GM10847 (cell line): ENCODE data around the gene TSPAN14.

Source experiments
- POLR2A ChIP-seq: IDR thresholded peaks from 2 replicates; pipeline ENCODE4 v1.6.1; 2011; ENCODE audit not compliant: insufficient read length; ENCODE audit errors: extremely low read depth

Gene TSPAN14

GRCh38 chr10:80509403-80510161 lies 55.5 kb downstream of the TSPAN14 start:
- no peak for TF ChIP-seq POLR2A

- no peak for TF ChIP-seq POLR2A
Observed at GRCh38 chr10:80512031-80512526, 58.0 kb downstream of the TSPAN14 start.

- TF ChIP-seq POLR2A, result no peak
Observed at GRCh38 chr10:80513106-80513505, 59.0 kb downstream of the TSPAN14 start.

- TF ChIP-seq POLR2A, result no peak
Observed at GRCh38 chr10:80515511-80515910, 61.4 kb downstream of the TSPAN14 start.

GRCh38 chr10:80515941-80516340 lies 61.8 kb downstream of the TSPAN14 start:
- no peak for TF ChIP-seq POLR2A

- no peak for TF ChIP-seq POLR2A
Observed at GRCh38 chr10:80516506-80517075, 62.5 kb downstream of the TSPAN14 start.

- TF ChIP-seq POLR2A, result no peak
Observed at GRCh38 chr10:80517416-80518142, 63.5 kb downstream of the TSPAN14 start.

GRCh38 chr10:80518143-80518806 lies 64.2 kb downstream of the TSPAN14 start:
- no peak for TF ChIP-seq POLR2A

- no peak for TF ChIP-seq POLR2A
Observed at GRCh38 chr10:80518807-80519360, 64.8 kb downstream of the TSPAN14 start.

- TF ChIP-seq POLR2A, result no peak
Observed at GRCh38 chr10:80519936-80520650, 66.0 kb downstream of the TSPAN14 start.

- no peak for TF ChIP-seq POLR2A
Observed at GRCh38 chr10:80520661-80521470, 66.8 kb downstream of the TSPAN14 start.

GRCh38 chr10:80522756-80523363 lies 68.8 kb downstream of the TSPAN14 start:
- no peak for TF ChIP-seq POLR2A

- TF ChIP-seq POLR2A, result no peak
Observed at GRCh38 chr10:80523773-80524172, 69.7 kb downstream of the TSPAN14 start.
